Measurements from ENCODE around the gene MYH16.
"Not testable (repeated sequence)": the region's sequence is repeated elsewhere in the genome, so short reads cannot be mapped to it uniquely, and the experiment has no call there.

Gene MYH16

GRCh38 chr7:99357701-99358490 is 85.3 kb downstream of the MYH16 start:
- ChIA-PET CTCF (interaction anchor here (0.8 kb wide), 1 partner anchor 8 kb away, joined by 8 read pairs; no protein-coding TSS in a partner anchor), POLR2A (ENCODE audit: low non-redundant PET) (no interaction called here)
- peak overlapping the region; percentile 11 for H3K27ac ChIP-seq
- TF ChIP-seq, protein P1, sequence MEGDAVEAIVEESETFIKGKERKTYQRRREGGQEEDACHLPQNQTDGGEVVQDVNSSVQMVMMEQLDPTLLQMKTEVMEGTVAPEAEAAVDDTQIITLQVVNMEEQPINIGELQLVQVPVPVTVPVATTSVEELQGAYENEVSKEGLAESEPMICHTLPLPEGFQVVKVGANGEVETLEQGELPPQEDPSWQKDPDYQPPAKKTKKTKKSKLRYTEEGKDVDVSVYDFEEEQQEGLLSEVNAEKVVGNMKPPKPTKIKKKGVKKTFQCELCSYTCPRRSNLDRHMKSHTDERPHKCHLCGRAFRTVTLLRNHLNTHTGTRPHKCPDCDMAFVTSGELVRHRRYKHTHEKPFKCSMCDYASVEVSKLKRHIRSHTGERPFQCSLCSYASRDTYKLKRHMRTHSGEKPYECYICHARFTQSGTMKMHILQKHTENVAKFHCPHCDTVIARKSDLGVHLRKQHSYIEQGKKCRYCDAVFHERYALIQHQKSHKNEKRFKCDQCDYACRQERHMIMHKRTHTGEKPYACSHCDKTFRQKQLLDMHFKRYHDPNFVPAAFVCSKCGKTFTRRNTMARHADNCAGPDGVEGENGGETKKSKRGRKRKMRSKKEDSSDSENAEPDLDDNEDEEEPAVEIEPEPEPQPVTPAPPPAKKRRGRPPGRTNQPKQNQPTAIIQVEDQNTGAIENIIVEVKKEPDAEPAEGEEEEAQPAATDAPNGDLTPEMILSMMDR (conservative IDR thresholded peaks at IDR 0.05; ENCODE audit: low read depth), result no peak
- no peak for DNase-seq (ENCODE audit: low spot score)

DNA sequence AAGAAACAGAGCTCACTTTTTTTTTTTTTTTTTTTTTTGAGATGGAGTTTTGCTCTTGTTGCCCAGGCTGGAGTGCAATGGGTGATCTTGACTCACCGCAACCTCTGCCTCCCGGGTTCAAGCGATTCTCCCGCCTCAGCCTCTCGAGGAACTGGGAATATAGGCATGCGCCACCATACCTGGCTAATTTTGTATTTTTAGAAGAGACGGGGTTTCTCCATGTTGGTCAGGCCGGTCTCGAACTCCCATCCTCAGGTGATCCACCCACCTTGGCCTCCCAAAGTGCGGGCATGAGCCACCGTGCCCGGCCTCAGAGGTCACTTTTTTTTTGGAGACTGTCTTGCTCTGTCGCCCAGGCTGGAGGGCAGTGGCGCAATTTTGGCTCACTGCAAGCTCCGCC is 85.9 kb downstream of the MYH16 start:
- DNase-seq (ENCODE audit: low spot score); H3K27ac ChIP-seq; CTCF ChIA-PET; POLR2A ChIA-PET (ENCODE audit: low non-redundant PET): not testable (repeated sequence)

GRCh38 chr7:99359465-99360154 is 87.0 kb downstream of the MYH16 start:
- TF ChIP-seq, protein P1 (conservative IDR thresholded peaks at IDR 0.05; ENCODE audit: low read depth), result no peak
- ChIA-PET POLR2A (ENCODE audit: low non-redundant PET) (no interaction called here), CTCF (interaction anchor here (0.6 kb wide), 2 partner anchors 23 to 25 kb away, joined by 3 to 4 read pairs; no protein-coding TSS in a partner anchor)
- no peak for DNase-seq (ENCODE audit: low spot score)
- peak overlapping the region; percentile 8; the same call in 1 of the 2 replicates for H3K27ac ChIP-seq

Data from RWPE1 (cell line).